Measurements from ENCODE around the gene KCNJ16. TPM values are rescaled to one million over a fixed set of nuclear protein-coding genes. Genes with fewer than 3 reads are reported as not detected.

KCNJ16 gene
- total RNA-seq, 2 experiments from 2014 or later, result not detected

DNA sequence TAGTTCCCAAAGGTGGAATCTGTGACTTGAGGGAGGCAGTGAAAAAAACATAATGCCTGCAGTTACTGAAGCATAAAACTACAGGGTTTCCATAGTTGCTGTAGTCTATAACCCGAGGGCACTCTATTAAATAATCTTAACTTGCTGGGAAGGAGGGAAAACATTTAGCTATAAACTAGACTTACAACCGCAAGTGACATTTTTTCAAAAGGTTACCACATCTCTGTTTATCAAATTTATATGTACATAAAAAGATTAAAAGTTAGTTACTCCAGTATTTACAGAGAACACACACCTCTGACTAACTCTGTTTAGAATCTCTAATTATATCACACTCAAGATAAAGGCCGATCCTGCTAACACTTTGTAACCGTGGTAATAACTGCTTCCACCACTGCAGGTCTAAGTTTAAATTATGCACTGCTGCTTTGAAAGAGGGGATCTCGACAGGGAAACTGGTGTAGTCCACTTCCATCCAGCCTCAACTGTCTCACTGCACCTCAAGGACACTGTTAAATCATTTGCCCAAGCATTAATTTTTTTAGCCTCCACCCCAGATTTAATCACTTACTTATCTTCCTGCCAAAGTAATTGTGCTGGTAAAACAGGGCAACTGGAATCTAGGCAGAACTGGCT lies 14.6 kb downstream of the KCNJ16 start:
- no peak for DNase-seq
- H3K36me3 Mint-ChIP-seq (ENCODE audit: low read depth), result no peaks in the 10 kb centered on the region
- CTCF ChIA-PET, result interaction anchor here (0.6 kb wide), 1 partner anchor 8 kb away, joined by 3 read pairs; no protein-coding TSS in a partner anchor
- intact Hi-C loops (cut with micrococcal nuclease), result no loop called here
- H3K4me3 Mint-ChIP-seq, result no peak overlapping the region
- H3K27ac Mint-ChIP-seq, result no peak overlapping the region
- H3K9me3 Mint-ChIP-seq, result no peaks in the 10 kb centered on the region
- H3K27me3 Mint-ChIP-seq (ENCODE audit: low read depth), result peaks cover 2% of the 10 kb centered on the region
- no peaks in the 10 kb centered on the region for H3K4me1 Mint-ChIP-seq (ENCODE audit: low read depth)

DNA sequence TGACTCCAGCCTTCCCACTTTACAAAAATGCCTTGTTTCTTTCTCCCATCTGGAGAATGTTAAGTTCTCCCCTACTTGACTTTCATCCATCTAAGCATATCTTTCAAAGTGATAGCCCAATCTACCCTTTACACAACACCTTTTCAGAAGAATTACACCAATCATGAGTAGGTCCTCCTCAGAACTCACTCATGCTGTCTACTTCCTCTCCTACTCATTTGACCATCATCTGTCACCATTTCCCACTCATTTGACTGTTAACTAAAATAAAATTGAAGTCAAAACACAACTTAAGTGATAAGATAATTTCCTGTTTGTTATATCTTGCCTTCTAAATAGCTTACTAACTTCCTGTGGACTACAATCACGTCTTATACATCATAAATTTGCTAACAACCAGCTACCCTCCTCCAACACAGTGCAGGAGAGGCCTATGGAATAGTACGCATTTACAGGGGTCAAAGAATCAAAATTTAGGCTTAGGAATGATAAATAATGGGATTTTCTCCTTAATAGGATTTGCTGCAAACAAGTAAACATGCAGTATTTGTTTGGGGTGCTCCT lies 16.1 kb downstream of the KCNJ16 start:
- no peak overlapping the region for H3K4me3 Mint-ChIP-seq
- intact Hi-C loops (cut with micrococcal nuclease), result no loop called here
- CTCF ChIA-PET, result no interaction called here
- H3K36me3 Mint-ChIP-seq (ENCODE audit: low read depth), result no peaks in the 10 kb centered on the region
- no peaks in the 10 kb centered on the region for H3K4me1 Mint-ChIP-seq (ENCODE audit: low read depth)
- H3K27ac Mint-ChIP-seq, result no peak overlapping the region
- H3K9me3 Mint-ChIP-seq, result no peaks in the 10 kb centered on the region
- H3K27me3 Mint-ChIP-seq (ENCODE audit: low read depth), result peaks cover 2% of the 10 kb centered on the region
- no peak for DNase-seq

DNA sequence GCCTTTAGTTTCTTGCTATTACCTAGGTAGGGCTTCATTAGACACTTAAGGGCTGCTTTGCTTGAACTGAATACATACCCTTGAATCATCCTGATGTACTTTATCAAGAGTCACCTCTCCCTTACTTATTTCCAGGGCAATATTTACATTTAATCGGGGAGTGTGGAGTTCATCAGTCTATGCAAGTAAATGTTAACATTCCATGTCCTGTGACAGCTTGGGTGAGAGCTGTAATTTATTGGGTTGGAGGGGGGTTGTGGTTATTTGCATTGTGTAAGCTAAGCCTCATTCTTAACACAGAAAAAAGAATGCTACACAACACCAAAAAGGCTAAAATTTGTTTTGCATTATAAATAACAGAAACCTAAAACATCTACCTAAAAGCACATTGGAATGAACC lies 16.7 kb downstream of the KCNJ16 start:
- Mint-ChIP-seq H3K9me3 (no peaks in the 10 kb centered on the region), H3K4me3 (no peak overlapping the region), H3K27me3 (ENCODE audit: low read depth) (peaks cover 2% of the 10 kb centered on the region), H3K27ac (no peak overlapping the region), H3K36me3 (ENCODE audit: low read depth) (no peaks in the 10 kb centered on the region), H3K4me1 (ENCODE audit: low read depth) (no peaks in the 10 kb centered on the region)
- intact Hi-C loops (cut with micrococcal nuclease), result no loop called here
- DNase-seq, result no peak
- CTCF ChIA-PET, result no interaction called here

DNA sequence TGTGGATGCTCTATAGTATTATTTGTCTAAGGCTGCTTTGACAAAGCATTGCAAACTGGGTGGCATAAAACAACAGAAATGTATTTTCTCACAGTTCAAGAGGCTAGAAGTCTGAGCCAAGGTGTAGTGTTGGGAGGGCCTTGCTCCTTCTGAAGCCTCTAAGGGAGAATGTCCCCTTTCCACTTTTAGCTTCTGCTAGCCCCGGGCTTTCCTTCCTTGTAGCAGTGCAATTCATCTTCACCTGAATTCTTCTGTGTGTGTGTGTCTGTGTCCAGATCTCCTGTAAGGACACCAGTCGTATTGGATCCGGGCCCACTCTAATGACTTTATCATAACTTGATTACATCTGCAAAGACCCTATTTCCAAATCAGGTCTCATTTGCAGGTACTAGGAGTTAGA lies 18.1 kb downstream of the KCNJ16 start:
- intact Hi-C loops (cut with micrococcal nuclease), result no loop called here
- Mint-ChIP-seq H3K4me1 (ENCODE audit: low read depth) (no peaks in the 10 kb centered on the region), H3K27me3 (ENCODE audit: low read depth) (peaks cover 2% of the 10 kb centered on the region), H3K9me3 (no peaks in the 10 kb centered on the region), H3K4me3 (no peak overlapping the region), H3K36me3 (ENCODE audit: low read depth) (no peaks in the 10 kb centered on the region), H3K27ac (no peak overlapping the region)
- CTCF ChIA-PET, result no interaction called here
- DNase-seq, result no peak

DNA sequence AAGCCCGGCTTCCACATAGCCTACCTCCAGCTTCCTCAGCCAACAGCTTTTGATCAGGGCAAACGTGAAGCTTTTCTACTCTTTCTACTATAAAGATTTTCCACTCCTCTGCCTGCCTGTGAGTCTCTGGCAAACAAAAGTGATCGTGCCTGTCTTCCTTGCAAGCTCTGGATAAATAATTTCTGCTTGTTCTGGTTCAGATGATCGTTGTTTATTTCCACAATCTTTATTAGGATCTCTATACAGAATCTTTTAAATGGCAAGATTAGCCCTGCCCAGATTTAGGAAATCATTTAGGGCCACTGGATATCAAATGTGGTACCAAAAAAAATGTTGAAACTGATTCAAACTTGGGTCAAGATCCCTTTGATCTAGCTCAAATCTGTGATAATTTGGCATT lies 20.4 kb downstream of the KCNJ16 start:
- DNase-seq, result no peak
- no peaks in the 10 kb centered on the region for H3K4me1 Mint-ChIP-seq (ENCODE audit: low read depth)
- H3K4me3 Mint-ChIP-seq, result no peak overlapping the region
- H3K36me3 Mint-ChIP-seq (ENCODE audit: low read depth), result no peaks in the 10 kb centered on the region
- CTCF ChIA-PET, result no interaction called here
- peaks cover 7% of the 10 kb centered on the region for H3K27me3 Mint-ChIP-seq (ENCODE audit: low read depth)
- H3K27ac Mint-ChIP-seq, result no peak overlapping the region
- intact Hi-C loops (cut with micrococcal nuclease), result no loop called here
- H3K9me3 Mint-ChIP-seq, result no peaks in the 10 kb centered on the region

DNA sequence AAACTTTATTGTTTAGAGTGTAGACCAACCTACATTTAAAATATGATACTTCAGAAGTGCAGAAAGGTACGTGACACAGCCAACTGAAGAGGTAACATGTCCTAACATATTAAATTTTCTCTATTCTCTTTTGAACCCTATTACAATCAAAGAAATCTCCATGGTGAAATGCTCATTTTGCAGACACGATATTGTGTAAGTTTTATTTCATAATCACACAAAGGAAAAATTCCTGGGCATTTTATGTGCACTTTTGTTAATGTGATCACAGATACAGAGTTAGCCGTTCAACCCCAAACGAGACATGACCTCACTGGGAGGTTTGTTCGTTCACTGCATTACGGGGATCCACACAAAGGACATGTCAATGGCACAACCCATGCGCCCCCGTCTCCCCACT lies 21.8 kb downstream of the KCNJ16 start:
- H3K4me1 Mint-ChIP-seq (ENCODE audit: low read depth), result no peaks in the 10 kb centered on the region
- no peak overlapping the region for H3K27ac Mint-ChIP-seq
- intact Hi-C loops (cut with micrococcal nuclease), result no loop called here
- H3K4me3 Mint-ChIP-seq, result no peak overlapping the region
- H3K27me3 Mint-ChIP-seq (ENCODE audit: low read depth), result peaks cover 7% of the 10 kb centered on the region
- no peak for DNase-seq
- CTCF ChIA-PET, result no interaction called here
- H3K36me3 Mint-ChIP-seq (ENCODE audit: low read depth), result no peaks in the 10 kb centered on the region
- H3K9me3 Mint-ChIP-seq, result no peaks in the 10 kb centered on the region

DNA sequence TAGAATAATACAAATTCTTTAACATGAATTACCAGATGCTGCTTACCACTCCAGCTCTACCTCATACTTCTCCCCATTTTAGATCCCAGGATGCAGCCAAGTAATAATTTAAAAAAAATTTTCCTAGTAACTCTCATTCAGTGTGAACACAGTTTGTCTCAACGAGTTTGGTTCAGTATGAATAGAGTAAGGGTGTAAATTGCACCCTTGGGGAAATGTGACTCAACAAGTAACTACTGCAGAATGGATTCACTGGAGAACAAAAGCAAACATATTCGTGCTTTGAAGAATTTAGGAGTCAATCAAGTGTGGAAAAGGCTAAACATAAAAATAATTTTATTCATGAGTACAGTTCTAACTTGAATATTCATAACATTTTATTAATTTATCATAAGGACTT lies 23.0 kb downstream of the KCNJ16 start:
- no peak overlapping the region for H3K4me3 Mint-ChIP-seq
- H3K36me3 Mint-ChIP-seq (ENCODE audit: low read depth), result no peaks in the 10 kb centered on the region
- H3K9me3 Mint-ChIP-seq, result no peaks in the 10 kb centered on the region
- intact Hi-C loops (cut with micrococcal nuclease), result no loop called here
- no peak for DNase-seq
- peaks cover 11% of the 10 kb centered on the region for H3K27me3 Mint-ChIP-seq (ENCODE audit: low read depth)
- CTCF ChIA-PET, result no interaction called here
- H3K27ac Mint-ChIP-seq, result no peak overlapping the region
- no peaks in the 10 kb centered on the region for H3K4me1 Mint-ChIP-seq (ENCODE audit: low read depth)

DNA sequence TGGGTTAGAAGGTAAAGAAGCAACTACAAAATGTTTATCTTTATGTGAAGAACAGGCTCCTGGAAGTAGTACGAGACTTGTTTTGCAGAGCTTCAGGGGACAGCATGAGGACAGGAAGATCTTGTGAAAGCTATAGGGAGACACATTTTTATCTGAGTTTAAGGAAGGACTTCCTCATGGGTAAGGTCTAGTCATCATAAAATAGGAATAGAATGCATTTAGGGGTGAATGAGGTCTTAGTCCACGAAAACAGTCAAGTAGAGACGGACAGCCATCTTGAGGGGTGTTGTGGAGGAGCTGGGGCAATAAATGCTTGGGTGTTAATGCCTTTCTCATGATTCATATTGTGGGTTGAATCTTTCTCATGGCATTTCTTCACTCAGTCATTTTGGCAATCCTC lies 24.3 kb downstream of the KCNJ16 start:
- Mint-ChIP-seq H3K9me3 (no peaks in the 10 kb centered on the region), H3K36me3 (ENCODE audit: low read depth) (no peaks in the 10 kb centered on the region), H3K27ac (no peak overlapping the region), H3K4me1 (ENCODE audit: low read depth) (no peaks in the 10 kb centered on the region), H3K27me3 (ENCODE audit: low read depth) (peaks cover 9% of the 10 kb centered on the region), H3K4me3 (no peak overlapping the region)
- intact Hi-C loops (cut with micrococcal nuclease), result no loop called here
- CTCF ChIA-PET, result no interaction called here
- no peak for DNase-seq

DNA sequence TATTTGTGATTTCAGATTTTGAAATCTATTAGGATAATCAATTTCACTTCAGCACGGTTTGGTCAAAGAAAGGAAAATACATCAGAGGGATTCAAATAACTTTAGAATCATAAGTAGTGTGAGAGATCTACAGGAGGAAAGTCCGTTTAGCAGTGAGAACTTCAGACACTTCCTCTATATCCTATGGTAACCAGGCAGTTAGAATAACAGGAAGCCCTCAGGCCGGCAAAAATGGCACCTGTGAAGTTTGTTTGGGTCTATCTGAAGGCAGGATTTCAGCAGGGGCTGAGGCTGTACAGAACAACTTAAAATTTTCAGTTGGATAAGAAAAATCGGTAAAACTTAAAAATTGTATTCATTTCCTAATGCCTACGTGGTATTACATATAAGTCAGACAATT lies 24.9 kb downstream of the KCNJ16 start:
- H3K27ac Mint-ChIP-seq, result no peak overlapping the region
- H3K4me1 Mint-ChIP-seq (ENCODE audit: low read depth), result no peaks in the 10 kb centered on the region
- CTCF ChIA-PET, result no interaction called here
- H3K27me3 Mint-ChIP-seq (ENCODE audit: low read depth), result peaks cover 9% of the 10 kb centered on the region
- H3K4me3 Mint-ChIP-seq, result no peak overlapping the region
- no peaks in the 10 kb centered on the region for H3K36me3 Mint-ChIP-seq (ENCODE audit: low read depth)
- H3K9me3 Mint-ChIP-seq, result no peaks in the 10 kb centered on the region
- DNase-seq, result no peak
- intact Hi-C loops (cut with micrococcal nuclease), result no loop called here

DNA sequence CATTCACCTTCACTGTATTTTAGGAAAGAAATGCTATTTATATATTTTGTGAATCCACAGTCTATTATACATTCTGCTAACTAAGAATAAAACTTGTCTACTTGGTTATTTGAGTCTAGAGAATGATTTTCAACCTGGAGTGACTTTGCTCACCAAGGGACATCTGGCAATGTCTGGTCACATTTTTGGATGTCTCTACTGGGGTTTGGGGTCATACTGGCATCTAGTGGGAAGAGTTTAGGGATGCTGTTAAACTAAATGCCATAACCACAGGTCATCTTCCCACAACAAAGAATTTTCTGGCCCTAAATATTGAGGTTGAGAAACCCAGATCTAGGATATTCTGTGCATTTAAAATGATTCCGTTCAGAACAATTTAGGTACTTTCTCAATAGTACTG lies 26.0 kb downstream of the KCNJ16 start:
- Mint-ChIP-seq H3K27ac (no peak overlapping the region), H3K4me3 (no peak overlapping the region), H3K27me3 (ENCODE audit: low read depth) (peaks cover 9% of the 10 kb centered on the region), H3K36me3 (ENCODE audit: low read depth) (no peaks in the 10 kb centered on the region), H3K4me1 (ENCODE audit: low read depth) (no peaks in the 10 kb centered on the region), H3K9me3 (no peaks in the 10 kb centered on the region)
- CTCF ChIA-PET, result interaction anchor here (0.6 kb wide), 1 partner anchor 20 kb away, joined by 4 read pairs; no protein-coding TSS in a partner anchor
- intact Hi-C loops (cut with micrococcal nuclease), result no loop called here
- no peak for DNase-seq

DNA sequence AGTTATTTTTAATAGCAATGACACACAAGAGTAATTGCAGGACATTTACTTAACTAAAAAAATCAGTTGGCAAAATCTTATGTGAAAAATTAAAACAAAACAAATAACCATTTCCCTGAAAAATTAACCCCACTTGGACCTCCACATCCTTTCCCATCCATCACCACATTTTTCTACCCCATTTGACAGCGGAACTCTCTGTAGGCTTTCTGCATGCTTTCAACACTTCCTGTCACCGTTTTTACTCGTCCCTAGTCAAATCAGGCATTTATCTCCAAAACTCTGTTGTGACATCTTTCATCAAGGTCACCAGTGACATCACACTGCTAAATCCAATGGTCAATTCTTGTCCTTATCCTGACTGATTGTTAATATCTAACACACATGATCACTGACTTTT lies 27.5 kb downstream of the KCNJ16 start:
- H3K9me3 Mint-ChIP-seq, result no peaks in the 10 kb centered on the region
- H3K4me1 Mint-ChIP-seq (ENCODE audit: low read depth), result no peaks in the 10 kb centered on the region
- H3K27me3 Mint-ChIP-seq (ENCODE audit: low read depth), result peaks cover 9% of the 10 kb centered on the region
- intact Hi-C loops (cut with micrococcal nuclease), result no loop called here
- no peaks in the 10 kb centered on the region for H3K36me3 Mint-ChIP-seq (ENCODE audit: low read depth)
- no peak for DNase-seq
- no peak overlapping the region for H3K27ac Mint-ChIP-seq
- H3K4me3 Mint-ChIP-seq, result no peak overlapping the region
- CTCF ChIA-PET, result no interaction called here

DNA sequence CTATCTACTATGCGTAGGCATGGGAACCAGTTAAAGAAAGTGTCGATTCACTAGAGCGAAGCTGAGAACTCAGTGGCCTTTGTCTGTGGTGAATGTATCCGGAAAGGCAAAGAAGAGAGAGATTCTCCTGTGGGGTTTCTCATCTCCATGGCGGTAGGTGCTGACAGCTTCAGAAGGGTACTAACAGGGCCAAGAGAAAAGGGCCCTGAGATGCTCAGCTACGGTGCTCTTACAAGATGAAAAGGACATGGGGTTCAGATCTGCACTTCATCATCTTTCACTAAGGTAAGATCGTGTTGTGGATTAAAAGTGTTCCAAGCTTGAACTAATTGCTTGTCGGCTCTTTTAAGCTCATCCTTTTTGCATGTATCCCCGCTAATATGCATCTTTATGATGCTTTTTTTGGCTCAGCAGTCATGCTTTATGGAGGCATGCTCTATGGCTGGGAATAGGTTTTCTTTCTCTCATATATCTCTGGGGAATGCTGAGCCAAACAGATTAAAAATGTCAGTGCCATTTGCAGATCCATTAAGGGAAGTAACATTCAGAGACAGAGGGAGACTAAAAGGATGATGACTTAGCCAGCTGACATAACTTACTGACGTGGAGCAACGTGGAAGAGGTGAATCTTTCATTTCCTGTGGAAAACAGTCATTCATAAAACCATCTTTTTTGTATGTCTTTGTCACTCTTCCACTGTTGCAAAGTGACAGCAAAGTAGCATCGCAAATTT lies 29.9 kb downstream of the KCNJ16 start:
- Mint-ChIP-seq H3K4me3 (no peak overlapping the region), H3K36me3 (ENCODE audit: low read depth) (no peaks in the 10 kb centered on the region), H3K27me3 (ENCODE audit: low read depth) (peaks cover 13% of the 10 kb centered on the region), H3K9me3 (no peaks in the 10 kb centered on the region), H3K4me1 (ENCODE audit: low read depth) (no peaks in the 10 kb centered on the region), H3K27ac (no peak overlapping the region)
- no peak for DNase-seq
- intact Hi-C loops (cut with micrococcal nuclease), result no loop called here
- CTCF ChIA-PET, result interaction anchor here (0.6 to 1.6 kb wide), 2 partner anchors 23 to 42 kb away, joined by 3 read pairs; no protein-coding TSS in a partner anchor

DNA sequence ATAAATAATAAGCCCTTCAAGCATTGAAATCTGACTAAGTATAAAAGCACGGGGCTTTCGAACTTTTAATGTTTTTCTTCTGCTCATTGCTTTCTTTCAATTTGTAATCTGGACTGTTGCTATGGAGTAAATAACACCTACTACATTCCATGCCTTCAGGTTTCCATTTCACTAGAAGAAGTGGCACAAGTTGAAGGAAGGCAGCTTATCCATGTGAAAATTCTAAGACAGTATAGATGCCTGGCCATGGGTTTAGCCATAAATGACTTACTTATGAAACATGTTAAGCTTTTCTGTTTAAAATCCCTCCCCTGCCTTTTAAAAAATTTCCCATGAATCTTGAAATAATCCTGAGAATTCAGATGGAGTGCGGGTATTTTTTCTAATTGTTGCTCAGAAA lies 30.6 kb downstream of the KCNJ16 start:
- no peaks in the 10 kb centered on the region for H3K9me3 Mint-ChIP-seq
- H3K4me3 Mint-ChIP-seq, result no peak overlapping the region
- no peaks in the 10 kb centered on the region for H3K4me1 Mint-ChIP-seq (ENCODE audit: low read depth)
- CTCF ChIA-PET, result no interaction called here
- H3K27me3 Mint-ChIP-seq (ENCODE audit: low read depth), result peaks cover 11% of the 10 kb centered on the region
- intact Hi-C loops (cut with micrococcal nuclease), result no loop called here
- no peak overlapping the region for H3K27ac Mint-ChIP-seq
- no peak for DNase-seq
- no peaks in the 10 kb centered on the region for H3K36me3 Mint-ChIP-seq (ENCODE audit: low read depth)
